ENCODE results near the gene PDIA3. TPM values are rescaled to one million over a fixed set of nuclear protein-coding genes. Genes with fewer than 3 reads are reported as not detected.

The PDIA3 gene
- polyA plus RNA-seq, 1 experiment: 326 TPM

- POLR2A ChIA-PET: interaction anchor here (0.7 to 2.3 kb wide), 2 partner anchors 24 to 26 kb away, joined by 3 to 7 read pairs; no protein-coding TSS in a partner anchor
- TF ChIP-seq, protein P1, sequence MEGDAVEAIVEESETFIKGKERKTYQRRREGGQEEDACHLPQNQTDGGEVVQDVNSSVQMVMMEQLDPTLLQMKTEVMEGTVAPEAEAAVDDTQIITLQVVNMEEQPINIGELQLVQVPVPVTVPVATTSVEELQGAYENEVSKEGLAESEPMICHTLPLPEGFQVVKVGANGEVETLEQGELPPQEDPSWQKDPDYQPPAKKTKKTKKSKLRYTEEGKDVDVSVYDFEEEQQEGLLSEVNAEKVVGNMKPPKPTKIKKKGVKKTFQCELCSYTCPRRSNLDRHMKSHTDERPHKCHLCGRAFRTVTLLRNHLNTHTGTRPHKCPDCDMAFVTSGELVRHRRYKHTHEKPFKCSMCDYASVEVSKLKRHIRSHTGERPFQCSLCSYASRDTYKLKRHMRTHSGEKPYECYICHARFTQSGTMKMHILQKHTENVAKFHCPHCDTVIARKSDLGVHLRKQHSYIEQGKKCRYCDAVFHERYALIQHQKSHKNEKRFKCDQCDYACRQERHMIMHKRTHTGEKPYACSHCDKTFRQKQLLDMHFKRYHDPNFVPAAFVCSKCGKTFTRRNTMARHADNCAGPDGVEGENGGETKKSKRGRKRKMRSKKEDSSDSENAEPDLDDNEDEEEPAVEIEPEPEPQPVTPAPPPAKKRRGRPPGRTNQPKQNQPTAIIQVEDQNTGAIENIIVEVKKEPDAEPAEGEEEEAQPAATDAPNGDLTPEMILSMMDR (IDR thresholded peaks at IDR 0.05; ENCODE audit: low read depth, low read length): no peak
- H3K27ac ChIP-seq (ENCODE audit: low read depth, low read length): no peak overlapping the region
- no peaks in the 10 kb centered on the region for H3K27me3 ChIP-seq (ENCODE audit: control insufficient read depth, insufficient read depth, low read length)
- CTCF ChIA-PET: interaction anchor here (0.5 to 0.6 kb wide), 2 partner anchors 19 to 26 kb away, joined by 3 to 6 read pairs; partner anchors contain the start of gene ELL3
- DNase-seq (ENCODE audit: low read depth, low spot score): no peak
- H3K4me3 ChIP-seq (ENCODE audit: low read depth, low read length): no peak overlapping the region
- H3K9me3 ChIP-seq (ENCODE audit: control insufficient read depth, insufficient read depth, low read length): peaks cover 3% of the 10 kb centered on the region; the same call in 1 of the 2 replicates
These were observed 49.8 kb downstream of the PDIA3 start for GRCh38 chr15:43795997-43796396.

DNA sequence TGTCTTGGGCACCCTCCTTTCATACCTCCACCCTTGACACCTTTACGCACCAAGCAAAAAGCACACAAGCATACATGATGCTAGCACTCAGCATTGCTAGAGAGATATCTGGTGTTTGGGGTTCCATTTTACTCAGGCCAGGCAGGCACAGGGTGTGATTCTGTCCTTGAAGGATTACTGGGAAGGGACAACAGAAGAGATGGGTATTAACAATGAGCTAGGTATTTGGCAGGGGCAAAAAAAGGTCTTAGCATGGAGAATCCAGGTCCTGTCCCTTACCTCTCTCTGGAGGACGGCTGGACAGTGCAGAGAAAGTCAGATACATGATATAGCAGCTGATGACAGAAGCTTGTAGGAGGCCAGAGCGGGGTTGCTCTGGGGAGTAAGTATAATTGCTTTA lies 50.3 kb downstream of the PDIA3 start:
- Histone ChIP-seq H3K27me3 (ENCODE audit: control insufficient read depth, insufficient read depth, low read length) (no peaks in the 10 kb centered on the region), H3K27ac (ENCODE audit: low read depth, low read length) (peak overlapping the region; percentile 52), H3K9me3 (ENCODE audit: control insufficient read depth, insufficient read depth, low read length) (peaks cover 3% of the 10 kb centered on the region; the same call in 1 of the 2 replicates), H3K4me3 (ENCODE audit: low read depth, low read length) (no peak overlapping the region)
- CTCF ChIA-PET: no interaction called here
- POLR2A ChIA-PET: interaction anchor here (1.5 to 1.8 kb wide), 2 partner anchors 25 to 27 kb away, joined by 5 to 7 read pairs; no protein-coding TSS in a partner anchor
- DNase-seq (ENCODE audit: low read depth, low spot score): no peak
- TF ChIP-seq, protein P1 (IDR thresholded peaks at IDR 0.05; ENCODE audit: low read depth, low read length): no peak

DNA sequence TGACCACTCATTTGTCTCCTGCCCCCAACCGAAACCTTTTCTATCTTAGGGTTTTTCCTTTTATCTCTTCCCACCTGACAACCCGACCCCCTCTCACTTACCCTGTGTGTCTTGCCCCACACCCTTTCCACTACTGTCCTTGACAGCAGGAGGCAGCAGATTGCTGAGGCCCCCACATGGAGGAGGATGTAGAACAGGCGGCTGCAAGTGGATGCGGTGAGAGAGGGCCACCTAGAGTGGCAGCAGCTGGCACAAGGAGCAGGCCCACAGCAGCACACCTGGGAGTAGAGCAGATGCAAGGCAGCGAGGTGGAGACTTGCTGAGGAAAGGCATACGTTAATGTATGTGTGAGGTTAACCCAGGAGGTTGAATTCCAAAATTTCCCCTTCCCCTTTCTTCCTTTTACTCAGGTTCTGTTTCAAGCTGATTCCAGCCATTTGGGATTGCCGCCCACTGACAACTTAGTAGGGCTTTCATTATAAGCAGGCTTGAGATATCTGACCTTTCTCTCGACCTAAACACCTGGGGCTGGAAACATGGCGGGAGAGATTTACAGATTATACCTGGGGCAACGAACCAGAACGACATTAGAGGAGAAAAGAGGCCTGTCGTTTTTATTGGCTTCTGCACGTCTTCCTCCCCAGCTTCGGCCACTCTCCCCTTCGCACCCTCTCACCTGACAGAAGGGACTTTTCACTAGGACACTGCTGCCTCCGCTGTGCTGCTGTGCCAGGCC lies 53.1 kb downstream of the PDIA3 start:
- ChIA-PET POLR2A (interaction anchor here (2.0 kb wide), 1 partner anchor 22 kb away, joined by 18 read pairs; no protein-coding TSS in a partner anchor), CTCF (no interaction called here)
- no peak for DNase-seq (ENCODE audit: low read depth, low spot score)
- Histone ChIP-seq H3K27me3 (ENCODE audit: control insufficient read depth, insufficient read depth, low read length) (no peaks in the 10 kb centered on the region), H3K4me3 (ENCODE audit: low read depth, low read length) (no peak overlapping the region), H3K27ac (ENCODE audit: low read depth, low read length) (peak overlapping the region; percentile 57), H3K9me3 (ENCODE audit: control insufficient read depth, insufficient read depth, low read length) (peaks cover 3% of the 10 kb centered on the region; the same call in 1 of the 2 replicates)
- TF ChIP-seq, protein P1 (IDR thresholded peaks at IDR 0.05; ENCODE audit: low read depth, low read length): no peak

DNA sequence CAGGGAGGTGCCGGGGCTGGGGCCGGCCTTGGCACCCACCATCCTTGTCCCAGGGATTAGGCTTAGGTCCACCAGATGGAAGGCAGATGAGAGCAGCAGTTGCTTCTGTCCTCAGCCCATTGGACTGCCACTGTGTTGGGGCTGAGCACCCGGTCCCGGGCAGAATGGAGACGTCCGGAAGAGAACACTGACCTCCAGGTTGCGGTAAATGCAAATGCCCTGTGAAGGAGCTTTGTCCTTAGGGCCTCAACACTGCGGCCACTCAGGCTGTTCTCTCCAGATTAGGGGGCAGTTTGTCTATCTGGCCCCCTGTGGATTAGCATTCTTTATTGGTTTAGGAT lies 53.7 kb downstream of the PDIA3 start, which contains the start of gene SERINC4:
SERINC4 (minus strand) TSS at position 276 of the 341 bp plus-strand sequence; CDS start at position 42, 234 bp downstream.
- H3K27ac ChIP-seq (ENCODE audit: low read depth, low read length): peak within 1 kb of the TSS; percentile 57
- ChIA-PET POLR2A (interaction anchor here (0.7 to 2.0 kb wide), 6 partner anchors 10 to 737 kb away, joined by 3 to 18 read pairs (median 7); partner anchors contain the start of genes EIF3J, ELL3 and MFAP1), CTCF (no interaction called here)
- peak within 1 kb of the TSS; percentile 97 for H3K4me3 ChIP-seq (ENCODE audit: low read depth, low read length)
- DNase-seq (ENCODE audit: low read depth, low spot score): no peak
- H3K9me3 ChIP-seq (ENCODE audit: control insufficient read depth, insufficient read depth, low read length): peaks cover 3% of the 10 kb centered on the region; the same call in 1 of the 2 replicates
- TF ChIP-seq, protein P1 (IDR thresholded peaks at IDR 0.05; ENCODE audit: low read depth, low read length): no peak
- no peaks in the 10 kb centered on the region for H3K27me3 ChIP-seq (ENCODE audit: control insufficient read depth, insufficient read depth, low read length)

All from AG04450 (cell line).